SK-N-MC (cell line): ENCODE data around the gene ARHGAP24.

Source experiments
- DNase-seq: peaks from one replicate; pipeline ENCODE4 v3.0.0-alpha.2; 2011; ENCODE audit warnings: low read depth, low spot score
- H3K27ac ChIP-seq: fragments of 200-600 bp; sonication (generic); 2 replicates; pipeline ENCODE4 v1.5.1; 2016; ENCODE audit warnings: mixed run types
- H3K36me3 ChIP-seq: fragments of 200-600 bp; sonication (generic); 2 replicates; pipeline ENCODE4 v1.6.1; 2017; ENCODE audit warnings: antibody characterized with exemption, low read length, mixed read lengths; ENCODE audit not compliant: insufficient read depth
- H3K4me3 ChIP-seq: fragments of 200-600 bp; sonication (generic); 2 replicates; pipeline ENCODE4 v1.5.1; 2016
- H3K9ac ChIP-seq: fragments of 200-600 bp; sonication (generic); 2 replicates; pipeline ENCODE4 v1.8.0; 2017; ENCODE audit warnings: mixed run types, mixed read lengths; ENCODE audit not compliant: insufficient read length
- H3K9me3 ChIP-seq: fragments of 200-600 bp; sonication (generic); 2 replicates; pipeline ENCODE4 v1.6.1; 2017; ENCODE audit warnings: low read depth, mild to moderate bottlenecking, antibody characterized with exemption, low read length, moderate library complexity, mixed read lengths
- EZH2 ChIP-seq: fragments of 200-600 bp; sonication (generic); IDR thresholded peaks from one replicate; pipeline ENCODE4 v1.6.1; 2017; ENCODE audit warnings: antibody characterized with exemption
- FOXP2 ChIP-seq: optimal IDR thresholded peaks from 2 replicates; pipeline ENCODE3; 2011; ENCODE audit warnings: mild to moderate bottlenecking, moderate library complexity; ENCODE audit not compliant: insufficient read depth; ENCODE audit errors: extremely low read length, control extremely low read depth
- POLR2AphosphoS5 ChIP-seq: IDR thresholded peaks from 2 replicates; pipeline ENCODE4 v1.6.1; 2012; ENCODE audit warnings: mild to moderate bottlenecking, low read depth, low read length, borderline replicate concordance

The ARHGAP24 gene

GRCh38 chr4:85672959-85673358 is 198.0 kb downstream of the ARHGAP24 start:
- no peak for DNase-seq
- Histone ChIP-seq H3K9ac (no peak overlapping the region), H3K27ac (peak overlapping the region; percentile 94; the same call in 1 of the 2 replicates), H3K4me3 (peak overlapping the region; percentile 68), H3K9me3 (no peaks in the 10 kb centered on the region), H3K36me3 (no peaks in the 10 kb centered on the region)
- TF ChIP-seq POLR2AphosphoS5 (no peak), EZH2 (no peak), FOXP2 (no peak)

- Histone ChIP-seq H3K9me3 (no peaks in the 10 kb centered on the region), H3K4me3 (no peak overlapping the region), H3K36me3 (no peaks in the 10 kb centered on the region), H3K9ac (no peak overlapping the region), H3K27ac (no peak overlapping the region)
- DNase-seq, result no peak
- TF ChIP-seq EZH2, result no peak
- TF ChIP-seq FOXP2, result no peak
- no peak for TF ChIP-seq POLR2AphosphoS5
These were observed 198.6 kb downstream of the ARHGAP24 start for GRCh38 chr4:85673540-85673939.

GRCh38 chr4:85675076-85676049 is 200.4 kb downstream of the ARHGAP24 start:
- no peak overlapping the region for H3K27ac ChIP-seq

GRCh38 chr4:85676050-85676425 is 201.1 kb downstream of the ARHGAP24 start:
- H3K36me3 ChIP-seq, result no peaks in the 10 kb centered on the region
- no peaks in the 10 kb centered on the region for H3K9me3 ChIP-seq
- no peak overlapping the region for H3K27ac ChIP-seq
- no peak overlapping the region for H3K9ac ChIP-seq
- H3K4me3 ChIP-seq, result no peak overlapping the region
- no peak for TF ChIP-seq FOXP2
- no peak for TF ChIP-seq EZH2
- TF ChIP-seq POLR2AphosphoS5, result no peak
- no peak for DNase-seq

More at GRCh38 chr4:85675076-85676049, 200.4 kb downstream of the ARHGAP24 start:
- Histone ChIP-seq H3K9me3 (no peaks in the 10 kb centered on the region), H3K36me3 (no peaks in the 10 kb centered on the region), H3K9ac (no peak overlapping the region), H3K4me3 (no peak overlapping the region)
- no peak for TF ChIP-seq POLR2AphosphoS5
- TF ChIP-seq FOXP2, result no peak
- TF ChIP-seq EZH2, result no peak
- no peak for DNase-seq

- no peak overlapping the region for H3K27ac ChIP-seq
- no peaks in the 10 kb centered on the region for H3K9me3 ChIP-seq
- TF ChIP-seq EZH2 (no peak), FOXP2 (no peak), POLR2AphosphoS5 (no peak)
- H3K4me3 ChIP-seq, result no peak overlapping the region
- no peak for DNase-seq
- no peaks in the 10 kb centered on the region for H3K36me3 ChIP-seq
- no peak overlapping the region for H3K9ac ChIP-seq
These were observed 202.1 kb downstream of the ARHGAP24 start for GRCh38 chr4:85676850-85677590.

- Histone ChIP-seq H3K4me3 (peak overlapping the region; percentile 62), H3K9ac (peak overlapping the region; percentile 65), H3K27ac (peak overlapping the region; percentile 98), H3K36me3 (no peaks in the 10 kb centered on the region), H3K9me3 (no peaks in the 10 kb centered on the region; the same call in 1 of the 2 replicates)
- DNase-seq, result peak; percentile 89
- TF ChIP-seq POLR2AphosphoS5 (peak; percentile 51; the same call in 1 of the 2 replicates), FOXP2 (no peak)
These were observed 206.3 kb downstream of the ARHGAP24 start for GRCh38 chr4:85681221-85681657.

GRCh38 chr4:85681921-85682320 is 207.0 kb downstream of the ARHGAP24 start:
- TF ChIP-seq POLR2AphosphoS5 (no peak), EZH2 (no peak), FOXP2 (no peak)
- Histone ChIP-seq H3K9me3 (no peaks in the 10 kb centered on the region; the same call in 1 of the 2 replicates), H3K9ac (peak overlapping the region; percentile 46), H3K4me3 (peak overlapping the region; percentile 62), H3K36me3 (no peaks in the 10 kb centered on the region), H3K27ac (peak overlapping the region; percentile 98)
- DNase-seq, result no peak

GRCh38 chr4:85682391-85682790 is 207.4 kb downstream of the ARHGAP24 start:
- Histone ChIP-seq H3K9ac (peak overlapping the region; percentile 33), H3K4me3 (peak overlapping the region; percentile 62), H3K9me3 (no peaks in the 10 kb centered on the region; the same call in 1 of the 2 replicates), H3K27ac (peak overlapping the region; percentile 98), H3K36me3 (no peaks in the 10 kb centered on the region)
- DNase-seq, result no peak
- no peak for TF ChIP-seq FOXP2
- TF ChIP-seq POLR2AphosphoS5, result peak; percentile 56; the same call in 1 of the 2 replicates
